Chondrocyte (in vitro differentiated cells): ENCODE data around the gene DUS2. TPM values are rescaled to one million over a fixed set of nuclear protein-coding genes. Genes with fewer than 3 reads are reported as not detected.

Experiments used
- DNase-seq: peaks from one replicate; pipeline ENCODE4 v3.0.0; 2021; ENCODE audit warnings: mixed read lengths, low spot score
- H3K27ac Mint-ChIP-seq: one replicate; pipeline ENCODE4 v1.8.0; 2021; ENCODE audit warnings: mild to moderate bottlenecking, moderate library complexity, mixed read lengths; ENCODE audit not compliant: unreplicated experiment
- H3K27me3 Mint-ChIP-seq: 2 replicates; pipeline ENCODE4 v1.8.0; 2021; ENCODE audit warnings: low read depth, mixed read lengths
- H3K36me3 Mint-ChIP-seq: 2 replicates; pipeline ENCODE4 v1.8.0; 2021; ENCODE audit warnings: low read depth, mixed read lengths
- H3K4me1 Mint-ChIP-seq: 2 replicates; pipeline ENCODE4 v1.8.0; 2021; ENCODE audit warnings: low read depth, mild to moderate bottlenecking, mixed read lengths
- H3K4me3 Mint-ChIP-seq: one replicate; pipeline ENCODE4 v1.8.0; 2021; ENCODE audit warnings: mild to moderate bottlenecking, moderate library complexity, mixed read lengths; ENCODE audit not compliant: unreplicated experiment
- H3K9me3 Mint-ChIP-seq: 2 replicates; pipeline ENCODE4 v1.8.0; 2021; ENCODE audit warnings: low read depth, mixed read lengths
- CTCF ChIP-seq: fragments of 200-600 bp; sonication (generic); IDR thresholded peaks from 2 replicates; pipeline ENCODE4 v1.5.0; 2021; ENCODE audit warnings: antibody characterized with exemption, mild to moderate bottlenecking, moderate library complexity
- total RNA-seq: library from RNA; stranded (reverse); gene quantifications from 3 replicates; pipeline ENCODE4 v1.2.1, GENCODE V29; 2021

The DUS2 gene
- total RNA-seq, 1 donor from 2014 or later: 12.2 TPM

DNA sequence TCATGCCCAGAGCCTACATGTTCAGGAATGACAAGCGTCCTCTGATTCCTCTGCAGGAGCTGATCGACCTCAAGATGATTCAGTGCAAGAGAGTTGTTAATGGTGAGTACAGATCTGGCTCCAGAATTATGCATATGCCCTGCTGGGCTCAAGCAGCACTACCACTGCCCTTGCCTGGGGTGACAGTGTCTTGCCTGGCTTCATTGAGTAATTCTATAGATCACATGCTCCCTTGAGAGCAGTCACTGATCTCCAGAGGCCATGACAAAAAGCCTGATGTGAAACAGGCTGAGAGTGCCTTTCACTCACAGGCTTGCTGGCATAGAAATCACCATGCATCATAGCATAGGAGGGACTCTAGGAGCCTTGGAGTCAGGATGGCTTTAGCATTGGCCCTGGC, 26.4 kb downstream of the DUS2 start:
- H3K27ac Mint-ChIP-seq: no peak overlapping the region
- no peak for TF ChIP-seq CTCF
- H3K4me3 Mint-ChIP-seq: no peak overlapping the region
- DNase-seq: no peak
- no peaks in the 10 kb centered on the region for H3K4me1 Mint-ChIP-seq
- H3K9me3 Mint-ChIP-seq: no peaks in the 10 kb centered on the region
- peaks cover 17% of the 10 kb centered on the region for H3K36me3 Mint-ChIP-seq
- no peaks in the 10 kb centered on the region for H3K27me3 Mint-ChIP-seq

DNA sequence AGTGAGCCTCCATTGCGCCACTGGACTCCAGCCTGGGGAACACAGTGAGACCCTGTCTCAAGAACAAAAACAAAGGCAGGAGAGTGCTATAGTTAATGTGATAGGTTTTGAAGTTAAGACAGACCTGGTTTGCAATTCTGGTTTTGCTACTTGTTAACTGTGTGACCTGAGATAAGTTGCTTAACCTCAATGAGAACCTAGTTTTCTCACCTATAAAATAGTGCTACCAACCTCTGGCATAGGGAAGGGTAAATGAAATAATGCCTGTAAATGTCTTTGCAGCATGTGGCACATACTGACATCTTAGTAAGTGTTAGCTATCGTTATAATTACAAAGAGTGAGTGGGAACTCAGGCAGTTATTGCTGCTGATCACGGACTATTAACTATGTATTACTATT, 32.3 kb downstream of the DUS2 start:
- no peak for TF ChIP-seq CTCF
- Mint-ChIP-seq H3K4me3 (no peak overlapping the region), H3K4me1 (no peaks in the 10 kb centered on the region), H3K36me3 (peaks cover 23% of the 10 kb centered on the region), H3K27ac (no peak overlapping the region), H3K27me3 (no peaks in the 10 kb centered on the region), H3K9me3 (no peaks in the 10 kb centered on the region)
- DNase-seq: no peak

GRCh38 chr16:68059804-68060203, 36.7 kb downstream of the DUS2 start:
- no peaks in the 10 kb centered on the region for H3K27me3 Mint-ChIP-seq
- H3K36me3 Mint-ChIP-seq: peaks cover 15% of the 10 kb centered on the region
- H3K27ac Mint-ChIP-seq: no peak overlapping the region
- no peaks in the 10 kb centered on the region for H3K9me3 Mint-ChIP-seq
- DNase-seq: no peak
- no peak overlapping the region for H3K4me3 Mint-ChIP-seq
- peaks cover 13% of the 10 kb centered on the region for H3K4me1 Mint-ChIP-seq
- no peak for TF ChIP-seq CTCF

- Mint-ChIP-seq H3K9me3 (no peaks in the 10 kb centered on the region), H3K27me3 (no peaks in the 10 kb centered on the region), H3K4me3 (no peak overlapping the region), H3K27ac (no peak overlapping the region), H3K36me3 (peaks cover 11% of the 10 kb centered on the region), H3K4me1 (peaks cover 29% of the 10 kb centered on the region)
- DNase-seq: peak; percentile 34
- no peak for TF ChIP-seq CTCF
These were observed 38.3 kb downstream of the DUS2 start for GRCh38 chr16:68061396-68061795.

DNA sequence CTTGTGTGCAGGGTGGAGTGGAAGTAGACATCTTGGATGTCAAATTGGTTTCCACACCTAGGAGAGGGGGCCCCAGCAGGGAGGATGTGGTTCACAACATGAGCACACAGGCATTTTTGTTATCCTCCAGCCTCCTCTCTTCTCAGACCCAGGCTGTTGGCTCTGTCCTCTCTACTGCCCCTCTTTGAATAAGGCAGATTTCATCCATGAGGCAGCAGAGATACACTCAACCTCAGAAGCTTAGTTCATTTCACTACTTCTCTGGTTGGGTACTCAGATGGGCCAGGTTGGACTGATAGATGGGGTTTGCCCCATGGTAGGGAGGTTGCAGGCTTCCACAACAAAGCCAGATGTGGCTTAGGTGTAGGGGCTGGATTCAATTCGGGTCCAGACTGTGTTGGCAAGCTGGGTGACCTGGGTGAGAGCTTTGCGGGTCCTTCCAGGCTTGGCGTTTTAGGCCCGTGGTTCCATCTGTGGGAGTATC, 39.9 kb downstream of the DUS2 start:
- DNase-seq: peak; percentile 17

More for the DNA sequence above, 39.9 kb downstream of the DUS2 start:
- no peaks in the 10 kb centered on the region for H3K27me3 Mint-ChIP-seq
- no peaks in the 10 kb centered on the region for H3K9me3 Mint-ChIP-seq
- no peak overlapping the region for H3K4me3 Mint-ChIP-seq
- H3K27ac Mint-ChIP-seq: no peak overlapping the region
- H3K4me1 Mint-ChIP-seq: peaks cover 33% of the 10 kb centered on the region
- peaks cover 9% of the 10 kb centered on the region for H3K36me3 Mint-ChIP-seq
- no peak for TF ChIP-seq CTCF
